Effector memory CD4-positive, alpha-beta T cell (primary cell): ENCODE measurements around the gene FANCI.

ENCODE experiments used
- DNase-seq, 3 donors: peaks; one replicate each; pipeline ENCODE4 v3.0.0-alpha.2; 2020
- H3K27ac ChIP-seq: 2 replicates; pipeline ENCODE4 v1.7.0; 2013; ENCODE audit warnings: mild to moderate bottlenecking, low read length, moderate library complexity; ENCODE audit not compliant: insufficient read depth, poor library complexity, severe bottlenecking
- H3K27me3 ChIP-seq: replicated peaks from 2 replicates; pipeline ENCODE4 v1.7.0; 2013; ENCODE audit warnings: mild to moderate bottlenecking, low read length; ENCODE audit not compliant: insufficient read depth, control insufficient read depth, poor library complexity, severe bottlenecking
- H3K36me3 ChIP-seq: 2 replicates; pipeline ENCODE4 v1.7.0; 2013; ENCODE audit warnings: mild to moderate bottlenecking, low read length, moderate library complexity; ENCODE audit not compliant: control insufficient read depth, insufficient read depth
- H3K4me1 ChIP-seq: 2 replicates; pipeline ENCODE4 v1.7.0; 2013; ENCODE audit warnings: low read length, mild to moderate bottlenecking; ENCODE audit not compliant: control insufficient read depth, insufficient read depth, poor library complexity, severe bottlenecking
- H3K4me3 ChIP-seq: 2 replicates; pipeline ENCODE4 v1.7.0; 2013; ENCODE audit warnings: low read length, low read depth, mild to moderate bottlenecking; ENCODE audit not compliant: insufficient read depth, poor library complexity, severe bottlenecking
- H3K9me3 ChIP-seq: 2 replicates; pipeline ENCODE4 v1.7.0; 2013; ENCODE audit warnings: mild to moderate bottlenecking, low read length, moderate library complexity; ENCODE audit not compliant: control insufficient read depth

The FANCI gene

GRCh38 chr15:89301304-89302089 is 57.7 kb downstream of the FANCI start:
- DNase-seq: no peak
- no peaks in the 10 kb centered on the region for H3K27me3 ChIP-seq
- no peaks in the 10 kb centered on the region for H3K4me1 ChIP-seq
- no peak overlapping the region for H3K4me3 ChIP-seq
- H3K27ac ChIP-seq: no peak overlapping the region
- no peaks in the 10 kb centered on the region for H3K36me3 ChIP-seq
- no peaks in the 10 kb centered on the region for H3K9me3 ChIP-seq

GRCh38 chr15:89303986-89304385 is 60.2 kb downstream of the FANCI start:
- Histone ChIP-seq H3K4me3 (no peak overlapping the region), H3K9me3 (no peaks in the 10 kb centered on the region), H3K27ac (no peak overlapping the region), H3K36me3 (no peaks in the 10 kb centered on the region), H3K27me3 (no peaks in the 10 kb centered on the region), H3K4me1 (no peaks in the 10 kb centered on the region)
- no peak for DNase-seq

- Histone ChIP-seq H3K4me3 (no peak overlapping the region), H3K4me1 (no peaks in the 10 kb centered on the region), H3K36me3 (no peaks in the 10 kb centered on the region), H3K9me3 (no peaks in the 10 kb centered on the region), H3K27ac (no peak overlapping the region), H3K27me3 (no peaks in the 10 kb centered on the region)
- no peak for DNase-seq
These were observed 61.6 kb downstream of the FANCI start for GRCh38 chr15:89305395-89305794.

DNA sequence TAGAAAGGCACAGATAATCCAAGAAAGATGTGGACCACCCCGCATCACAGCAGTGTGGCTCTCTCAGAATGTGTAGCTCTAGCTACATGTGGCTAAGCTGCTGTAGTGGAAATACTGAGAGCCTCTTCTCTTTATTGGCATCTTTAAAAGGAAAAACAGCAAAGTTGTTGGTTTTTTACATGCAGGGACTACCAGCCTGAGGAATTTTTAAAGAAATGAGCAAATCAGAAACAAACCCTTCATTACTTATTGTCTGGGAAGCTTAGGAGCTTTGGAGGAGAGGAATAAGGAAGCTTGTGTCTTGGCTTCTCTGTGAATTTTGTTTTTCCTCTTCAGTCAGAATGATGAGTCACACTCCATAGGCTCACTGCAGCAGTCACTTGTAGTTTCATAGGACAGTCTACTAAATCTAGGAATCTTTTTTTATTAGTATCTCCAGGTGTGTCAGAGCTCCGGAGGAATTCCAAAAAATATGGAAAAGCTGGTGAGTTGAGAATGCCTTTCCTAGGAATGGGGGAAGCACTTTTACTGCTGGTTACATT is 63.3 kb downstream of the FANCI start:
- no peak overlapping the region for H3K27ac ChIP-seq
- DNase-seq: no peak
- no peaks in the 10 kb centered on the region for H3K4me1 ChIP-seq
- no peak overlapping the region for H3K4me3 ChIP-seq
- no peaks in the 10 kb centered on the region for H3K9me3 ChIP-seq
- H3K36me3 ChIP-seq: no peaks in the 10 kb centered on the region
- H3K27me3 ChIP-seq: no peaks in the 10 kb centered on the region

GRCh38 chr15:89307791-89308190 is 64.0 kb downstream of the FANCI start:
- Histone ChIP-seq H3K4me1 (no peaks in the 10 kb centered on the region), H3K27ac (no peak overlapping the region), H3K27me3 (no peaks in the 10 kb centered on the region), H3K4me3 (no peak overlapping the region), H3K36me3 (no peaks in the 10 kb centered on the region), H3K9me3 (no peaks in the 10 kb centered on the region)
- no peak for DNase-seq

DNA sequence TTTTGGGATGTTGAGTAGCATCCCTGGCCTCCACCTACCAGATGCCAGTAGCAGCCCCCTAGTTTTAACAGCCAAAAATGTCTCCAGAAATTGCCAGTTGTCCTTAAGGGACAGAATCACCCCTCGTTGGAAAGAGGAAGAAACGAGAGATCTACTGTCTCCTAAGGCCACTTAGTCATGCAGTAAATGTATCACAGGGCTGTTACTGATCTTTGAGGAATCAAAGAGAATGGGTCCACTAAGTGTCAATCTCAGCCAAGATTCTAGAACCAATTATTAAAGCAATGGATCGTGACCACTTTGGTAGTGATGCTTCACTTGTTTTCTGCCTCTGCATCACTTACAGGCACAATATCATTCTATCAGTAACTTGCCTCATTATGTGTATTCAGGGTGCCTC is 64.5 kb downstream of the FANCI start:
- Histone ChIP-seq H3K9me3 (no peaks in the 10 kb centered on the region), H3K27me3 (no peaks in the 10 kb centered on the region), H3K27ac (no peak overlapping the region), H3K4me3 (no peak overlapping the region), H3K4me1 (no peaks in the 10 kb centered on the region), H3K36me3 (no peaks in the 10 kb centered on the region)
- no peak for DNase-seq

DNA sequence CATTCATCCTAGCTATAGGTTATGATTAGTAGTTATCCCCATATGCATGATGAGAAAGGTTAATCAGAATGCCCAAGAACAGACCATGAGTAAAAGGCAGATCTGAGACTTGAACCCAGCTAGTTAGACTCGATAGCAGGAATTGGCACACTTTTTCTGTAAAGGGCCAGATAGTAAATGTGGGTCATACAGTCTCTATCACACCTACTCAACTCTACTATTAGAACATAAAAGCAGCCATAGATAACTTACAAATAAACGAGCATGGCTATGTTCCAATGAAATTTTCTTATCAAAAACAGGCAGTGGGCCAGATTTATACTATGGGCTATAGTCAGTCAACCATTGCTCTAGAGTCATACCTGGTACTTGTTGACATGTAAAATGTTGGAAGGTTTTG is 66.2 kb downstream of the FANCI start:
- no peak for DNase-seq
- H3K4me3 ChIP-seq: no peak overlapping the region
- H3K27me3 ChIP-seq: no peaks in the 10 kb centered on the region
- H3K27ac ChIP-seq: no peak overlapping the region
- H3K4me1 ChIP-seq: no peaks in the 10 kb centered on the region
- peaks cover 2% of the 10 kb centered on the region for H3K36me3 ChIP-seq
- H3K9me3 ChIP-seq: no peaks in the 10 kb centered on the region

GRCh38 chr15:89315375-89315929 is 71.7 kb downstream of the FANCI start:
- peaks cover 56% of the 10 kb centered on the region for H3K36me3 ChIP-seq
- H3K27ac ChIP-seq: no peak overlapping the region
- no peaks in the 10 kb centered on the region for H3K9me3 ChIP-seq
- DNase-seq: no peak
- H3K27me3 ChIP-seq: no peaks in the 10 kb centered on the region
- no peaks in the 10 kb centered on the region for H3K4me1 ChIP-seq
- H3K4me3 ChIP-seq: no peak overlapping the region

DNA sequence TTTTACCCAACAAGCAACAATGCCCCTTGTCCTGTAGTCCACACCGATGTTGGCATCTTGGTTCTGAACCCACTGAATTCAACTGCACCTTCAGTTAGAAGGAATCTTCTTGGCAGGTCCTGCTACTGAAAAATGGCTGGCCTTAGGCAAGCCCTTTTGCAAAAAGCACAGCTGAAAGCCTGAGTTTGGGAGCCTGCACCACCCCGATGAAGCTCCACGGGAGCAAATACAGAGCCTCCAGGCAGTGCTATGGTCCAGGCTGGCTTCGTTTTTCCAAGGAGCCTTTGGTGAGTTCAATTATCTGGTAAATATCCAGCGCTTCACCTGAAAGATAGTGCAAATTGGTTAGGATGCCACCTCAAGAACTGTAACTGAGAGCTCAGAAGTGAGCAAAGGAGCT is 72.7 kb downstream of the FANCI start:
- H3K9me3 ChIP-seq: no peaks in the 10 kb centered on the region
- no peak overlapping the region for H3K27ac ChIP-seq
- no peaks in the 10 kb centered on the region for H3K27me3 ChIP-seq
- no peak for DNase-seq
- H3K4me3 ChIP-seq: no peak overlapping the region
- H3K36me3 ChIP-seq: peaks cover 67% of the 10 kb centered on the region
- no peaks in the 10 kb centered on the region for H3K4me1 ChIP-seq

- DNase-seq: no peak
- Histone ChIP-seq H3K9me3 (no peaks in the 10 kb centered on the region), H3K4me3 (no peak overlapping the region), H3K27me3 (no peaks in the 10 kb centered on the region), H3K4me1 (no peaks in the 10 kb centered on the region), H3K27ac (no peak overlapping the region), H3K36me3 (peaks cover 74% of the 10 kb centered on the region)
These were observed 73.5 kb downstream of the FANCI start for GRCh38 chr15:89317186-89317720.
